HepG2 (cell line): ENCODE measurements around the gene RNASE7. TPM values are rescaled to one million over a fixed set of nuclear protein-coding genes. Genes with fewer than 3 reads are reported as not detected.

ENCODE experiments used
- ATAC-seq: fragments of 200-7000 bp; cut with Tn5 transposase; 3 replicates; pipeline ENCODE4 v1.9.1; 2020; ENCODE audit warnings: mild to moderate bottlenecking, moderate library complexity
- BruUV-seq: library from RNA; stranded (reverse); fragments of 400-500 nt; replicated peaks from 2 replicates; lab custom pipeline; 2021; lab: Mats Ljungman, UMichigan
- CTCF ChIA-PET: fragments of 300-600 bp; formaldehyde crosslinking; extraction: SDS; loops from one replicate; lab custom pipeline; 2021; ENCODE audit warnings: low total read pairs, inconsistent platforms, low intra/inter-chr PET ratio; lab: Yijun Ruan, JAX
- POLR2A ChIA-PET: fragments of 350-600 bp; sonication (Branson Sonifier 250); formaldehyde crosslinking; loops from one replicate; lab custom pipeline; 2020; ENCODE audit warnings: antibody characterized with exemption, inconsistent platforms; lab: Yijun Ruan, JAX
- DNase-seq: peaks from one replicate; pipeline ENCODE4 v3.0.0-alpha.2; 2015; ENCODE audit warnings: low spot score
- FAIRE-seq: peaks from 3 replicates; lab custom pipeline; 2011; peaks lifted over from hg19 to GRCh38; lab: Jason Lieb, UNC
- H2AFZ ChIP-seq: one replicate; pipeline ENCODE4 v1.6.1; 2011; ENCODE audit warnings: low read length, inconsistent platforms
- H3K27ac ChIP-seq: fragments of 300-600 bp; 3 replicates; pipeline ENCODE4 v1.8.0; 2011; ENCODE audit warnings: mixed run types, mild to moderate bottlenecking, mixed read lengths, low read length, inconsistent platforms; ENCODE audit not compliant: insufficient read depth; ENCODE audit errors: extremely low read length
- H3K27me3 ChIP-seq, 2 experiments: fragments of 200-600 bp in 1 of 2; 2 replicates in 1 of 2; 3 replicates in 1 of 2; pipeline versions ENCODE4 v1.6.0 to v1.8.0; 2011; ENCODE audit warnings: low read length in 2 of 2, mild to moderate bottlenecking in 2 of 2, moderate library complexity in 2 of 2, inconsistent platforms in 1 of 2; ENCODE audit not compliant: insufficient read depth in 2 of 2, control insufficient read depth in 1 of 2
- H3K36me3 ChIP-seq, 2 experiments: fragments of 200-600 bp in 1 of 2; replicated peaks in 1 of 2; 2 replicates in 1 of 2; 3 replicates in 1 of 2; pipeline versions ENCODE4 v1.5.1 to v1.8.0; 2011; ENCODE audit warnings: low read length in 2 of 2, inconsistent platforms in 1 of 2; ENCODE audit not compliant: insufficient read depth in 2 of 2, control insufficient read depth in 1 of 2
- H3K4me1 ChIP-seq: 2 replicates; pipeline ENCODE4 v1.5.1; 2012; ENCODE audit warnings: low read length, inconsistent platforms; ENCODE audit not compliant: insufficient read depth
- H3K4me2 ChIP-seq: 2 replicates; pipeline ENCODE4 v1.6.0; 2011; ENCODE audit warnings: low read depth, low read length, inconsistent platforms
- H3K4me3 ChIP-seq, 3 experiments: fragments of 200-600 bp in 1 of 3; sonication (generic), shearing (Covaris generic) in 1 of 3; replicated peaks in 1 of 3; 2 replicates each; pipeline ENCODE4 v1.5.1; 2011 to 2016; ENCODE audit warnings: low read length in 3 of 3, inconsistent platforms in 2 of 3, low read depth in 2 of 3, mild to moderate bottlenecking in 2 of 3, control low read depth in 1 of 3, mixed read lengths in 1 of 3; ENCODE audit not compliant: insufficient read depth in 1 of 3
- H3K79me2 ChIP-seq: one replicate; pipeline ENCODE4 v1.6.1; 2011; ENCODE audit warnings: low read length, inconsistent platforms; ENCODE audit not compliant: insufficient read depth
- H3K9ac ChIP-seq: 2 replicates; pipeline ENCODE4 v1.6.0; 2011; ENCODE audit warnings: mild to moderate bottlenecking, low read depth, low read length, inconsistent platforms; ENCODE audit not compliant: insufficient read depth
- H3K9me3 ChIP-seq: 2 replicates; pipeline ENCODE4 v1.5.1; 2012; ENCODE audit warnings: mild to moderate bottlenecking, low read length
- H4K20me1 ChIP-seq: 2 replicates; pipeline ENCODE4 v1.6.0; 2011; ENCODE audit warnings: inconsistent platforms, mild to moderate bottlenecking, low read length, moderate library complexity; ENCODE audit not compliant: insufficient read depth
- BRCA1 ChIP-seq: sonication (generic); formaldehyde crosslinking; IDR thresholded peaks from 2 replicates; pipeline ENCODE4 v1.4.0; 2020; ENCODE audit warnings: missing genetic modification reagents
- E2F2 ChIP-seq: sonication (generic); formaldehyde crosslinking; IDR thresholded peaks from 2 replicates; pipeline ENCODE4 v1.4.0; 2020; ENCODE audit warnings: missing genetic modification reagents, borderline replicate concordance
- NBN ChIP-seq: fragments of 450-650 bp; conservative IDR thresholded peaks from 2 replicates; pipeline ENCODE4 v1.6.1; 2017
- SOX6 ChIP-seq, 2 experiments: fragments of 450-650 bp in 1 of 2; sonication (generic) in 1 of 2; formaldehyde crosslinking in 1 of 2; IDR thresholded peaks; 2 replicates each; pipeline versions ENCODE4 v1.4.0 to v1.6.1; 2017 to 2020; ENCODE audit warnings: antibody characterized with exemption in 1 of 2, mild to moderate bottlenecking in 1 of 2, missing genetic modification reagents in 1 of 2
- YEATS2 ChIP-seq: sonication (generic); formaldehyde crosslinking; IDR thresholded peaks from 2 replicates; pipeline ENCODE4 v1.4.0; 2020; ENCODE audit warnings: missing genetic modification reagents, borderline replicate concordance
- ZBTB3 ChIP-seq: sonication (generic); formaldehyde crosslinking; IDR thresholded peaks from 2 replicates; pipeline ENCODE4 v1.4.0; 2020; ENCODE audit warnings: low read depth, mild to moderate bottlenecking, moderate library complexity, missing genetic modification reagents, borderline replicate concordance
- ZC3H4 ChIP-seq: sonication (generic); formaldehyde crosslinking; IDR thresholded peaks from 2 replicates; pipeline ENCODE4 v1.4.0; 2020; ENCODE audit warnings: missing genetic modification reagents, borderline replicate concordance
- ZGPAT ChIP-seq: IDR thresholded peaks from 2 replicates; pipeline ENCODE4 v1.6.1; 2016; ENCODE audit warnings: mild to moderate bottlenecking
- ZNF142 ChIP-seq: sonication (generic); formaldehyde crosslinking; IDR thresholded peaks from 2 replicates; pipeline ENCODE4 v1.4.0; 2020; ENCODE audit warnings: missing genetic modification reagents
- ZNF224 ChIP-seq: sonication (generic); formaldehyde crosslinking; IDR thresholded peaks from 2 replicates; pipeline ENCODE4 v1.5.0; 2020; ENCODE audit warnings: mild to moderate bottlenecking, missing genetic modification reagents
- ZNF354B ChIP-seq: sonication (generic); formaldehyde crosslinking; IDR thresholded peaks from 2 replicates; pipeline ENCODE4 v1.8.0; 2022; ENCODE audit warnings: mild to moderate bottlenecking, missing genetic modification reagents
- WGBS: methylation state at CpG from one replicate; pipeline ENCODE4 v1.1.6; 2017; ENCODE audit warnings: low lambda C conversion rate; 5-methylcytosine and 5-hydroxymethylcytosine counted together
- in situ Hi-C: cut with HindIII; loops from 2 replicates; pipeline ENCODE4 v1.10.0; 2017; ENCODE audit warnings: low pct_unique_long_range_greater_than_20kb; ENCODE audit not compliant: extremely low pct_ligation_motif_present
- intact Hi-C: fragments of 100-400 bp; cut with micrococcal nuclease; formaldehyde crosslinking; loops from one replicate; pipeline ENCODE4 v1.10.0; 2022; ENCODE audit not compliant: unreplicated experiment
- polyA plus RNA-seq, 8 experiments: library from polyadenylated mRNA; depleted of rRNA in 3 of 8; stranded (reverse) in 7 of 8; unstranded in 1 of 8; fragments of >200 nt; fragmentation: Illumina TruSeq in 4 of 8; extraction: Trizol in 4 of 8; gene quantifications; 2 replicates each; pipeline versions ENCODE4 v1.2.1 to v1.2.3, GENCODE V29; 2011 to 2016; ENCODE audit warnings: low read depth in 4 of 8, missing spikeins in 1 of 8, mixed read lengths in 1 of 8; ENCODE audit not compliant: insufficient read depth in 1 of 8
- total RNA-seq, 5 experiments: library from RNA; depleted of rRNA; stranded (reverse); fragments of >200 nt; fragmentation: Illumina TruSeq; extraction: Trizol; gene quantifications; 2 replicates each; pipeline ENCODE4 v1.2.3, GENCODE V29; 2016; ENCODE audit warnings: low read depth in 1 of 5
- TF ChIP-seq, protein P1 (sequence below): sonication (generic); formaldehyde crosslinking; IDR thresholded peaks from 2 replicates; pipeline ENCODE4 v1.5.0; 2020; ENCODE audit warnings: missing genetic modification reagents
- TF ChIP-seq, protein P2 (sequence below): sonication (generic); formaldehyde crosslinking; IDR thresholded peaks from 2 replicates; pipeline ENCODE4 v1.8.1; 2023; ENCODE audit warnings: mild to moderate bottlenecking, missing genetic modification reagents, borderline replicate concordance

RNASE7 gene
- total and polyA plus RNA-seq, 2 of the 13 experiments (the other 11 are each of a cell fraction or from before 2014, with no cell fraction given), result 0.04 TPM; not detected in 1

- WGBS, result 58% methylated on average over 3 of the region's 3 CpGs
- no peak for TF ChIP-seq ZNF142 (CRISPR knock-in tag)
- no peak for TF ChIP-seq E2F2 (CRISPR knock-in tag)
- TF ChIP-seq NBN, result no peak
- TF ChIP-seq ZBTB3, result no peak
- 0 out of 2 replicates have a peak, but pooled peaks have one; percentile 22 for TF ChIP-seq ZGPAT (CRISPR knock-in tag)
- TF ChIP-seq, protein P1, sequence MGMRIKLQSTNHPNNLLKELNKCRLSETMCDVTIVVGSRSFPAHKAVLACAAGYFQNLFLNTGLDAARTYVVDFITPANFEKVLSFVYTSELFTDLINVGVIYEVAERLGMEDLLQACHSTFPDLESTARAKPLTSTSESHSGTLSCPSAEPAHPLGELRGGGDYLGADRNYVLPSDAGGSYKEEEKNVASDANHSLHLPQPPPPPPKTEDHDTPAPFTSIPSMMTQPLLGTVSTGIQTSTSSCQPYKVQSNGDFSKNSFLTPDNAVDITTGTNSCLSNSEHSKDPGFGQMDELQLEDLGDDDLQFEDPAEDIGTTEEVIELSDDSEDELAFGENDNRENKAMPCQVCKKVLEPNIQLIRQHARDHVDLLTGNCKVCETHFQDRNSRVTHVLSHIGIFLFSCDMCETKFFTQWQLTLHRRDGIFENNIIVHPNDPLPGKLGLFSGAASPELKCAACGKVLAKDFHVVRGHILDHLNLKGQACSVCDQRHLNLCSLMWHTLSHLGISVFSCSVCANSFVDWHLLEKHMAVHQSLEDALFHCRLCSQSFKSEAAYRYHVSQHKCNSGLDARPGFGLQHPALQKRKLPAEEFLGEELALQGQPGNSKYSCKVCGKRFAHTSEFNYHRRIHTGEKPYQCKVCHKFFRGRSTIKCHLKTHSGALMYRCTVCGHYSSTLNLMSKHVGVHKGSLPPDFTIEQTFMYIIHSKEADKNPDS (CRISPR knock-in tag), result no peak
- no peak for TF ChIP-seq ZC3H4 (CRISPR knock-in tag)
- no peak for TF ChIP-seq ZNF354B (CRISPR knock-in tag)
- TF ChIP-seq YEATS2 (CRISPR knock-in tag), result no peak
- TF ChIP-seq, protein P2, sequence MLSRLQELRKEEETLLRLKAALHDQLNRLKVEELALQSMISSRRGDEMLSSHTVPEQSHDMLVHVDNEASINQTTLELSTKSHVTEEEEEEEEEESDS, result peak; percentile 31; the same call in 1 of the 2 replicates
- no peak for TF ChIP-seq BRCA1 (CRISPR knock-in tag)
- TF ChIP-seq ZNF224 (CRISPR knock-in tag), result no peak
- no peak for TF ChIP-seq SOX6 (IDR thresholded peaks at IDR 0.05)
- no peak for TF ChIP-seq SOX6 (CRISPR knock-in tag; IDR thresholded peaks at IDR 0.05)
These were observed 19.1 kb downstream of the RNASE7 start for GRCh38 chr14:21061347-21061668.

More at GRCh38 chr14:21061347-21061668, 19.1 kb downstream of the RNASE7 start:
- H3K27me3 ChIP-seq, result no peaks in the 10 kb centered on the region
- peak overlapping the region; percentile 59 for H3K4me2 ChIP-seq
- H3K4me1 ChIP-seq, result peaks cover 87% of the 10 kb centered on the region
- no peak overlapping the region for H3K9ac ChIP-seq
- DNase-seq, result no peak
- in situ Hi-C loops (no loop called here), intact Hi-C loops (no loop called here)
- BruUV-seq, result no TSS peak
- peak overlapping the region; percentile 71 for H3K27ac ChIP-seq
- H3K36me3 ChIP-seq, result no peaks in the 10 kb centered on the region
- ATAC-seq, result peak; percentile 4; the same call in 2 of the 3 replicates
- no peak for FAIRE-seq
- peak overlapping the region; percentile 16 for H2AFZ ChIP-seq
- POLR2A ChIA-PET, result interaction anchor here (1.2 to 2.8 kb wide), 11 partner anchors 10 to 47 kb away, joined by 4 to 59 read pairs (median 7); partner anchors contain the start of genes ARHGEF40, NDRG2 and ZNF219
- H4K20me1 ChIP-seq, result no peaks in the 10 kb centered on the region
- H3K79me2 ChIP-seq, result no peaks in the 10 kb centered on the region
- H3K4me3 ChIP-seq, result peak overlapping the region in 2 of 3 experiments; percentile 5 to 17; a peak in 1 of 6 replicates
- H3K9me3 ChIP-seq, result no peaks in the 10 kb centered on the region
- CTCF ChIA-PET, result interaction anchor here (1.7 kb wide), 1 partner anchor 46 kb away, joined by 4 read pairs; no protein-coding TSS in a partner anchor
